ENCODE measurements around the gene DEPDC5.

Gene DEPDC5

GRCh38 chr22:31895411-31896123 lies 141.7 kb downstream of the DEPDC5 start:
- no peak for DNase-seq (ENCODE audit: low read depth)

- DNase-seq (ENCODE audit: low read depth), result no peak
Observed at GRCh38 chr22:31896472-31896871, 142.7 kb downstream of the DEPDC5 start.

GRCh38 chr22:31897842-31898805 lies 144.3 kb downstream of the DEPDC5 start:
- no peak for DNase-seq (ENCODE audit: low read depth)

GRCh38 chr22:31898926-31899325 lies 145.1 kb downstream of the DEPDC5 start:
- DNase-seq (ENCODE audit: low read depth), result no peak

GRCh38 chr22:31899669-31900068 lies 145.8 kb downstream of the DEPDC5 start:
- DNase-seq (ENCODE audit: low read depth), result no peak

- DNase-seq (ENCODE audit: low read depth), result no peak
Observed at GRCh38 chr22:31901388-31902137, 147.7 kb downstream of the DEPDC5 start.

GRCh38 chr22:31904651-31905050 lies 150.8 kb downstream of the DEPDC5 start:
- no peak for DNase-seq (ENCODE audit: low read depth)

- DNase-seq (ENCODE audit: low read depth), result no peak
Observed at GRCh38 chr22:31905356-31905755, 151.5 kb downstream of the DEPDC5 start.

- no peak for DNase-seq (ENCODE audit: low read depth)
Observed at GRCh38 chr22:31906086-31906485, 152.3 kb downstream of the DEPDC5 start.

GRCh38 chr22:31906569-31906968 lies 152.8 kb downstream of the DEPDC5 start:
- DNase-seq (ENCODE audit: low read depth), result no peak

GRCh38 chr22:31909977-31910376 lies 156.2 kb downstream of the DEPDC5 start:
- no peak for DNase-seq (ENCODE audit: low read depth)

GRCh38 chr22:31911565-31912406 lies 158.0 kb downstream of the DEPDC5 start:
- DNase-seq (ENCODE audit: low read depth), result no peak

- DNase-seq (ENCODE audit: low read depth), result no peak
Observed at GRCh38 chr22:31912407-31912743, 158.6 kb downstream of the DEPDC5 start.

GRCh38 chr22:31915586-31915985 lies 161.8 kb downstream of the DEPDC5 start:
- DNase-seq (ENCODE audit: low read depth), result no peak

- no peak for DNase-seq (ENCODE audit: low read depth)
Observed at GRCh38 chr22:31917227-31917921, 163.6 kb downstream of the DEPDC5 start.

- DNase-seq (ENCODE audit: low read depth), result no peak
Observed at GRCh38 chr22:31919730-31920129, 165.9 kb downstream of the DEPDC5 start.

GRCh38 chr22:31920306-31920705 lies 166.5 kb downstream of the DEPDC5 start:
- no peak for DNase-seq (ENCODE audit: low read depth)

- no peak for DNase-seq (ENCODE audit: low read depth)
Observed at GRCh38 chr22:31921106-31921505, 167.3 kb downstream of the DEPDC5 start.

- DNase-seq (ENCODE audit: low read depth), result no peak
Observed at GRCh38 chr22:31922534-31922933, 168.7 kb downstream of the DEPDC5 start.

- no peak for DNase-seq (ENCODE audit: low read depth)
Observed at GRCh38 chr22:31923136-31923535, 169.3 kb downstream of the DEPDC5 start.

GRCh38 chr22:31923747-31924146 lies 169.9 kb downstream of the DEPDC5 start:
- DNase-seq (ENCODE audit: low read depth), result no peak
